A549 (cell line): ENCODE results near the gene ATP6V0A4. TPM values are rescaled to one million over a fixed set of nuclear protein-coding genes. Genes with fewer than 3 reads are reported as not detected.

Experiments
- ATAC-seq, 2 experiments: fragments of 200-7000 bp in 1 of 2; fragments of >200 bp in 1 of 2; cut with Nextera tagmentation in 1 of 2; cut with Tn5 transposase in 1 of 2; 3 replicates each; pipeline versions ENCODE4 v1.8.0 to v1.9.1; 2018 to 2020; ENCODE audit warnings: mild to moderate bottlenecking in 1 of 2, moderate library complexity in 1 of 2
- CTCF ChIA-PET: fragments of 300-600 bp; sonication (Branson Sonifier 250); formaldehyde crosslinking; extraction: SDS; loops from one replicate; lab custom pipeline; 2021; ENCODE audit warnings: antibody characterized with exemption, inconsistent platforms; lab: Yijun Ruan, JAX
- POLR2A ChIA-PET: fragments of 350-600 bp; formaldehyde crosslinking; extraction: SDS; loops from one replicate; lab custom pipeline; 2021; ENCODE audit warnings: antibody characterized with exemption, inconsistent platforms; lab: Yijun Ruan, JAX
- DNase-seq, 2 experiments: peaks; one replicate each; pipeline versions ENCODE4 v3.0.0 to v3.0.0-alpha.2; 2011 to 2016; ENCODE audit warnings: low read depth in 1 of 2, low spot score in 1 of 2
- FAIRE-seq: peaks from 2 replicates; lab custom pipeline; 2011; peaks lifted over from hg19 to GRCh38; lab: Jason Lieb, UNC
- H3K27ac ChIP-seq, 2 experiments: fragments of >200 bp; sonication (Bioruptor Twin); formaldehyde crosslinking; 3 replicates each; pipeline ENCODE4 v1.5.1; 2016 to 2017
- H3K4me1 ChIP-seq: fragments of >200 bp; sonication (Bioruptor Twin); formaldehyde crosslinking; 3 replicates; pipeline ENCODE4 v1.6.1; 2016
- H3K4me2 ChIP-seq: fragments of >200 bp; sonication (Bioruptor Twin); formaldehyde crosslinking; 3 replicates; pipeline ENCODE4 v1.6.1; 2016
- H3K4me3 ChIP-seq: fragments of >200 bp; sonication (Bioruptor Twin); formaldehyde crosslinking; 3 replicates; pipeline ENCODE4 v1.5.1; 2016
- H3K9me3 ChIP-seq: fragments of >200 bp; sonication (Bioruptor Twin); formaldehyde crosslinking; 3 replicates; pipeline ENCODE4 v1.6.1; 2016
- CEBPB ChIP-seq, 2 experiments: fragments of >200 bp in 1 of 2; sonication (Bioruptor Twin) in 1 of 2; formaldehyde crosslinking in 1 of 2; IDR thresholded peaks; 2 replicates each; pipeline ENCODE4 v1.6.1; 2012 to 2016
- EHMT2 ChIP-seq: fragments of 200-600 bp; sonication (generic); IDR thresholded peaks from 2 replicates; pipeline ENCODE4 v1.6.1; 2016; ENCODE audit warnings: antibody characterized with exemption, low read depth, mild to moderate bottlenecking, moderate library complexity
- EP300 ChIP-seq, 2 experiments: fragments of >200 bp; sonication (Bioruptor Twin); formaldehyde crosslinking; IDR thresholded peaks; 2 replicates in 1 of 2; 3 replicates in 1 of 2; pipeline ENCODE4 v1.6.1; 2016 to 2017
- ESRRA ChIP-seq: fragments of 150-350 bp; IDR thresholded peaks from 2 replicates; pipeline ENCODE4 v1.6.1; 2014; ENCODE audit warnings: mild to moderate bottlenecking, low read length, borderline replicate concordance
- JUN ChIP-seq, 2 experiments: fragments of >200 bp; sonication (Bioruptor Twin); formaldehyde crosslinking; IDR thresholded peaks; 2 replicates in 1 of 2; 3 replicates in 1 of 2; pipeline ENCODE4 v1.6.1; 2016 to 2017
- MAZ ChIP-seq: fragments of 150-350 bp; IDR thresholded peaks from 2 replicates; pipeline ENCODE4 v1.6.1; 2014; ENCODE audit warnings: antibody characterized with exemption, low read depth, low read length, borderline replicate concordance
- PHF8 ChIP-seq: fragments of 200-600 bp; sonication (generic); IDR thresholded peaks from 2 replicates; pipeline ENCODE4 v1.6.1; 2016; ENCODE audit warnings: low read depth, mild to moderate bottlenecking, antibody characterized with exemption, moderate library complexity, borderline replicate concordance
- POLR2A ChIP-seq: IDR thresholded peaks from 2 replicates; pipeline ENCODE4 v1.6.1; 2012; ENCODE audit warnings: mild to moderate bottlenecking, low read length
- RNF2 ChIP-seq: fragments of 200-600 bp; sonication (generic); IDR thresholded peaks from 2 replicates; pipeline ENCODE4 v1.6.1; 2016; ENCODE audit warnings: low read depth, mild to moderate bottlenecking, antibody characterized with exemption, moderate library complexity, borderline replicate concordance
- TP53 ChIP-seq: fragments of 250-450 bp; sonication (Bioruptor Pico); IDR thresholded peaks from 2 replicates; pipeline ENCODE4 v1.5.0; 2021; ENCODE audit warnings: mild to moderate bottlenecking, moderate library complexity
- ZC3H11A ChIP-seq: fragments of 450-650 bp; IDR thresholded peaks from 2 replicates; pipeline ENCODE4 v1.6.1; 2014; ENCODE audit warnings: antibody characterized with exemption, mild to moderate bottlenecking
- ZFP36 ChIP-seq: fragments of 450-650 bp; IDR thresholded peaks from 2 replicates; pipeline ENCODE4 v1.6.1; 2014; ENCODE audit warnings: borderline replicate concordance; ENCODE audit not compliant: partially characterized antibody
- WGBS: methylation state at CpG from one replicate; pipeline ENCODE4 v1.1.6; 2017; ENCODE audit errors: missing lambda C conversion rate; 5-methylcytosine and 5-hydroxymethylcytosine counted together
- polyA plus RNA-seq, 4 experiments: library from polyadenylated mRNA; depleted of rRNA in 3 of 4; stranded (reverse); fragments of >200 nt; fragmentation: RNase III in 1 of 4; extraction: RNeasy Plus Mini Kit Qiagen cat#74134 plus additional on column Dnase treatment in 1 of 4; gene quantifications; 2 replicates in 3 of 4; 3 replicates in 1 of 4; pipeline ENCODE4 v1.2.3, GENCODE V29; 2011 to 2017
- TF ChIP-seq, protein P1 (sequence below): fragments of >200 bp; sonication (Bioruptor Twin); formaldehyde crosslinking; IDR thresholded peaks from 3 replicates; pipeline ENCODE4 v1.6.1; 2016
- TF ChIP-seq, protein P2 (sequence below): fragments of 200-600 bp; sonication (generic); IDR thresholded peaks from 2 replicates; pipeline ENCODE4 v1.6.1; 2016; ENCODE audit warnings: antibody characterized with exemption, mild to moderate bottlenecking, moderate library complexity
- TF ChIP-seq, protein P3 (sequence below): fragments of 450-650 bp; IDR thresholded peaks from 2 replicates; pipeline ENCODE4 v1.6.1; 2014; ENCODE audit warnings: antibody characterized with exemption
- TF ChIP-seq, protein P4 (sequence below): IDR thresholded peaks from 2 replicates; pipeline ENCODE4 v1.6.1; 2012

ATP6V0A4 gene
- polyA plus RNA-seq, 2 of the 4 experiments (the other 2 are of a cell fraction), result 0.09 to 0.25 TPM

DNA sequence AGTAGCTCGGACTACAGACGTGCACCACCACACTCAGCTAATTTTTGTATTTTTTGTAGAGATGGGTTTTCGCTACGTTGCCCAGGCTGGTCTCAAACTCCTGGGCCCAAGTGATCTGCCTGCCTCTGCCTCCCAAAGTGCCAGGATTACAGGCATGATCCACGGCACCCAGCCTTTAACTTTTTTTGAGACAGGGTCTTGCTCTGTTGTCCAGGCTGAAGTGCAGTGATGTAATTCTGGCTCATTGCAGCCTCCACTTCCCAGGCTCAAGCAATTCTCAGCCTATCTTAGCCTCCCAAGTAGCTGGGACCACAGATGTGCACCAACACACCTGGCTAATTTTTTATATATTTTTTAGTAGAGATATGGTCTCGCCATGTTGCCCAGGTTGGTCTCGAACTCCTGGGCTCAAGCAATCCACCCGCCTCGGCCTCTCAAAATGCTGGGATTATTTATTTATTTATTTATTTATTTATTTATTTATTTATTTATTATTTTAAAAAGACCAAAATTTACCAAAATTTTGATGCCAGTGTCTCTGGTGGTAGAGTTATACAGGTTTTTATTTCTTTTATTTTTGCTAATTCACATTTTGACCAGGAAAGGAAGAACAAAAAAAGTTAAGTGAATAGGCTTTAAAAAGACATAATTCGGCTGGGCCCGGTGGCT, 25.0 kb upstream of the ATP6V0A4 start:
- H3K4me3 ChIP-seq, result no peak overlapping the region
- ATAC-seq (no peak), DNase-seq (no peak), FAIRE-seq (no peak)
- H3K9me3 ChIP-seq, result no peaks in the 10 kb centered on the region
- no peaks in the 10 kb centered on the region for H3K4me1 ChIP-seq
- H3K27ac ChIP-seq, result no peak overlapping the region
- 84% methylated on average over 11 of the region's 11 CpGs for WGBS
- no peak overlapping the region for H3K4me2 ChIP-seq
- CTCF ChIA-PET, result no interaction called here
- peak; percentile 75 for TF ChIP-seq ZC3H11A
- TF ChIP-seq CEBPB (IDR thresholded peaks at IDR 0.05), result no peak
- TF ChIP-seq, all 56 proteins: peak for 1
- POLR2A ChIA-PET, result no interaction called here

DNA sequence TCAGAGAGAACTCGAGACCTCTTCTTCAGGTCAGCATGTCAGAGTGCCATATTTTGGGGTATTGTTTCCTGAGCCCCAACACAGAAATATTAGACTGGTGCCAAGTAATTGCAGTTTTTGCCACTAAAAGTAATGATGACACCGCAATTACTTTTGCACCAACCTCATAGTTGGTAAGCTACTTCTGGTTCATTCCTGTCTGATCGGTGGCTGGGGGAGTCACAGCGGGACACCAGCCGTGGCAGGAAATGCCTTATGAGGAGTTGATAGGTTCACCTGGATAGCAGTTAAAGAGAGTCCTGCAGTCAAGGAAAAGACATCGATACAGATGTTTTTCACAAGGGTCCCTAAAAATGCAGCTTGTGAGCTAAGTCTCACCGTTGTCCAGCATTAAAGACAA, 23.9 kb upstream of the ATP6V0A4 start:
- H3K4me2 ChIP-seq, result no peak overlapping the region
- WGBS, result 78% methylated on average over 7 of the region's 7 CpGs
- no peak for TF ChIP-seq MAZ
- TF ChIP-seq CEBPB (IDR thresholded peaks at IDR 0.05), result no peak
- TF ChIP-seq POLR2A, result no peak
- TF ChIP-seq, protein P1, sequence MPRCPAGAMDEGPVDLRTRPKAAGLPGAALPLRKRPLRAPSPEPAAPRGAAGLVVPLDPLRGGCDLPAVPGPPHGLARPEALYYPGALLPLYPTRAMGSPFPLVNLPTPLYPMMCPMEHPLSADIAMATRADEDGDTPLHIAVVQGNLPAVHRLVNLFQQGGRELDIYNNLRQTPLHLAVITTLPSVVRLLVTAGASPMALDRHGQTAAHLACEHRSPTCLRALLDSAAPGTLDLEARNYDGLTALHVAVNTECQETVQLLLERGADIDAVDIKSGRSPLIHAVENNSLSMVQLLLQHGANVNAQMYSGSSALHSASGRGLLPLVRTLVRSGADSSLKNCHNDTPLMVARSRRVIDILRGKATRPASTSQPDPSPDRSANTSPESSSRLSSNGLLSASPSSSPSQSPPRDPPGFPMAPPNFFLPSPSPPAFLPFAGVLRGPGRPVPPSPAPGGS, result no peak
- no peak for TF ChIP-seq RNF2
- TF ChIP-seq, protein P2, sequence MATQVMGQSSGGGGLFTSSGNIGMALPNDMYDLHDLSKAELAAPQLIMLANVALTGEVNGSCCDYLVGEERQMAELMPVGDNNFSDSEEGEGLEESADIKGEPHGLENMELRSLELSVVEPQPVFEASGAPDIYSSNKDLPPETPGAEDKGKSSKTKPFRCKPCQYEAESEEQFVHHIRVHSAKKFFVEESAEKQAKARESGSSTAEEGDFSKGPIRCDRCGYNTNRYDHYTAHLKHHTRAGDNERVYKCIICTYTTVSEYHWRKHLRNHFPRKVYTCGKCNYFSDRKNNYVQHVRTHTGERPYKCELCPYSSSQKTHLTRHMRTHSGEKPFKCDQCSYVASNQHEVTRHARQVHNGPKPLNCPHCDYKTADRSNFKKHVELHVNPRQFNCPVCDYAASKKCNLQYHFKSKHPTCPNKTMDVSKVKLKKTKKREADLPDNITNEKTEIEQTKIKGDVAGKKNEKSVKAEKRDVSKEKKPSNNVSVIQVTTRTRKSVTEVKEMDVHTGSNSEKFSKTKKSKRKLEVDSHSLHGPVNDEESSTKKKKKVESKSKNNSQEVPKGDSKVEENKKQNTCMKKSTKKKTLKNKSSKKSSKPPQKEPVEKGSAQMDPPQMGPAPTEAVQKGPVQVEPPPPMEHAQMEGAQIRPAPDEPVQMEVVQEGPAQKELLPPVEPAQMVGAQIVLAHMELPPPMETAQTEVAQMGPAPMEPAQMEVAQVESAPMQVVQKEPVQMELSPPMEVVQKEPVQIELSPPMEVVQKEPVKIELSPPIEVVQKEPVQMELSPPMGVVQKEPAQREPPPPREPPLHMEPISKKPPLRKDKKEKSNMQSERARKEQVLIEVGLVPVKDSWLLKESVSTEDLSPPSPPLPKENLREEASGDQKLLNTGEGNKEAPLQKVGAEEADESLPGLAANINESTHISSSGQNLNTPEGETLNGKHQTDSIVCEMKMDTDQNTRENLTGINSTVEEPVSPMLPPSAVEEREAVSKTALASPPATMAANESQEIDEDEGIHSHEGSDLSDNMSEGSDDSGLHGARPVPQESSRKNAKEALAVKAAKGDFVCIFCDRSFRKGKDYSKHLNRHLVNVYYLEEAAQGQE, result no peak
- no peak for TF ChIP-seq EHMT2
- TF ChIP-seq EP300 (IDR thresholded peaks at IDR 0.05), result no peak
- TF ChIP-seq ZC3H11A, result no peak
- TF ChIP-seq, protein P3, sequence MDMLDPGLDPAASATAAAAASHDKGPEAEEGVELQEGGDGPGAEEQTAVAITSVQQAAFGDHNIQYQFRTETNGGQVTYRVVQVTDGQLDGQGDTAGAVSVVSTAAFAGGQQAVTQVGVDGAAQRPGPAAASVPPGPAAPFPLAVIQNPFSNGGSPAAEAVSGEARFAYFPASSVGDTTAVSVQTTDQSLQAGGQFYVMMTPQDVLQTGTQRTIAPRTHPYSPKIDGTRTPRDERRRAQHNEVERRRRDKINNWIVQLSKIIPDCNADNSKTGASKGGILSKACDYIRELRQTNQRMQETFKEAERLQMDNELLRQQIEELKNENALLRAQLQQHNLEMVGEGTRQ, result no peak
- no peak for TF ChIP-seq ESRRA
- TF ChIP-seq TP53 (CRISPR knock-in tag), result no peak
- no peak for TF ChIP-seq PHF8
- DNase-seq, result no peak
- no peak overlapping the region for H3K27ac ChIP-seq
- no peak for FAIRE-seq
- no peaks in the 10 kb centered on the region for H3K4me1 ChIP-seq
- no peaks in the 10 kb centered on the region for H3K9me3 ChIP-seq
- POLR2A ChIA-PET, result no interaction called here
- H3K4me3 ChIP-seq, result no peak overlapping the region
- no peak for ATAC-seq
- CTCF ChIA-PET, result no interaction called here

DNA sequence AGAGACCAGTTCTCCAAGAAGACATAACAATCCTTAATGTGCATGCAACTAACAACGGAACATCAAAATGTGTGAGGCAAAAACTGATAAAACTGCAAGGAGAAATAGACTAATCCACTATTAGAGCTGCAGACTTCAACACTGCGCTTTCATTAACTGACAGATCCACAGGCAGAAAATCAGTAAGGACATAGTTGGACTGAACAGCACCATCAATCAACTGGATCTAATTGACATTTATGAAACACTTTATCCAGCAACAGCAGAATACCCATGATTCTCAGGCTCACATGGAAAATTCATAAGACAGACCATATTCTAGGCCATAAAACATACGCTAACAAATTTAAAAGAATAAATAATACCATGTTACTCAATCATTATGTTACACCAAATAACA, 21.6 kb upstream of the ATP6V0A4 start:
- ChIA-PET POLR2A (interaction anchor here (0.6 kb wide), 1 partner anchor 8 kb away, joined by 3 read pairs; no protein-coding TSS in a partner anchor), CTCF (no interaction called here)
- no peak overlapping the region for H3K27ac ChIP-seq
- ATAC-seq, result no peak
- TF ChIP-seq ZC3H11A (no peak), JUN (IDR thresholded peaks at IDR 0.05) (no peak), ZFP36 (no peak), EHMT2 (no peak)
- TF ChIP-seq, protein P1, result no peak
- TF ChIP-seq, protein P4, sequence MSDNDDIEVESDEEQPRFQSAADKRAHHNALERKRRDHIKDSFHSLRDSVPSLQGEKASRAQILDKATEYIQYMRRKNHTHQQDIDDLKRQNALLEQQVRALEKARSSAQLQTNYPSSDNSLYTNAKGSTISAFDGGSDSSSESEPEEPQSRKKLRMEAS, result no peak
- FAIRE-seq, result no peak
- 82% methylated on average over 3 of the region's 3 CpGs for WGBS
- H3K4me3 ChIP-seq, result no peak overlapping the region
- H3K4me2 ChIP-seq, result no peak overlapping the region
- no peak for DNase-seq
- H3K4me1 ChIP-seq, result no peaks in the 10 kb centered on the region
- H3K9me3 ChIP-seq, result no peaks in the 10 kb centered on the region
